ENCODE measurements around the gene PDE8B. TPM values are rescaled to one million over a fixed set of nuclear protein-coding genes. Genes with fewer than 3 reads are reported as not detected.

PDE8B gene
- total RNA-seq, 3 donors from 2014 or later = 4.9 to 57.1 (median 8.6) TPM

- H3K36me3 ChIP-seq = no peaks in the 10 kb centered on the region
- no peak for DNase-seq (ENCODE audit: low spot score in 2 of 2)
- no peaks in the 10 kb centered on the region for H3K27me3 ChIP-seq
- intact Hi-C loops (cut with DNase I; ENCODE audit: low total_unique reads) = no loop called here
- no peaks in the 10 kb centered on the region for H3K9me3 ChIP-seq
- no peak overlapping the region for H3K27ac ChIP-seq
- H3K4me1 ChIP-seq = no peaks in the 10 kb centered on the region
- no peak for TF ChIP-seq POLR2AphosphoS5 (IDR thresholded peaks at IDR 0.05)
- peak overlapping the region; percentile 45 to 88 (median 63) for H3K4me3 ChIP-seq
Measured at GRCh38 chr5:77210964-77211690, 647 bp downstream of the PDE8B start.

- Histone ChIP-seq H3K27ac (no peak overlapping the region), H3K36me3 (no peaks in the 10 kb centered on the region), H3K4me1 (no peaks in the 10 kb centered on the region), H3K4me3 (peak overlapping the region; percentile 45 to 88 (median 63)), H3K27me3 (no peaks in the 10 kb centered on the region), H3K9me3 (no peaks in the 10 kb centered on the region)
- TF ChIP-seq CTCF (IDR thresholded peaks at IDR 0.05) (no peak), POLR2A (IDR thresholded peaks at IDR 0.05) (no peak), POLR2AphosphoS5 (IDR thresholded peaks at IDR 0.05) (no peak)
- intact Hi-C loops (cut with DNase I; ENCODE audit: low total_unique reads) = no loop called here
- no peak for DNase-seq (ENCODE audit: low spot score in 2 of 2)
Measured at GRCh38 chr5:77211691-77212047, 1.2 kb downstream of the PDE8B start.

GRCh38 chr5:77213601-77214000 lies 3.1 kb downstream of the PDE8B start:
- DNase-seq (ENCODE audit: low spot score in 2 of 2) = no peak
- Histone ChIP-seq H3K4me1 (no peaks in the 10 kb centered on the region), H3K27me3 (no peaks in the 10 kb centered on the region), H3K27ac (no peak overlapping the region), H3K9me3 (no peaks in the 10 kb centered on the region), H3K36me3 (no peaks in the 10 kb centered on the region), H3K4me3 (no peak overlapping the region)
- TF ChIP-seq POLR2AphosphoS5 (IDR thresholded peaks at IDR 0.05) (no peak), CTCF (IDR thresholded peaks at IDR 0.05) (no peak), POLR2A (IDR thresholded peaks at IDR 0.05) (no peak)
- intact Hi-C loops (cut with DNase I; ENCODE audit: low total_unique reads) = no loop called here

- H3K27me3 ChIP-seq = no peaks in the 10 kb centered on the region
- no peaks in the 10 kb centered on the region for H3K36me3 ChIP-seq
- no peaks in the 10 kb centered on the region for H3K4me1 ChIP-seq
- H3K27ac ChIP-seq = no peak overlapping the region
- no peaks in the 10 kb centered on the region for H3K9me3 ChIP-seq
- no peak for TF ChIP-seq POLR2A (IDR thresholded peaks at IDR 0.05)
- TF ChIP-seq POLR2AphosphoS5 (IDR thresholded peaks at IDR 0.05) = no peak
- TF ChIP-seq CTCF (IDR thresholded peaks at IDR 0.05) = no peak
- intact Hi-C loops (cut with DNase I; ENCODE audit: low total_unique reads) = no loop called here
- no peak for DNase-seq (ENCODE audit: low spot score in 2 of 2)
- H3K4me3 ChIP-seq = no peak overlapping the region
Measured at GRCh38 chr5:77214151-77214550, 3.7 kb downstream of the PDE8B start.

DNA sequence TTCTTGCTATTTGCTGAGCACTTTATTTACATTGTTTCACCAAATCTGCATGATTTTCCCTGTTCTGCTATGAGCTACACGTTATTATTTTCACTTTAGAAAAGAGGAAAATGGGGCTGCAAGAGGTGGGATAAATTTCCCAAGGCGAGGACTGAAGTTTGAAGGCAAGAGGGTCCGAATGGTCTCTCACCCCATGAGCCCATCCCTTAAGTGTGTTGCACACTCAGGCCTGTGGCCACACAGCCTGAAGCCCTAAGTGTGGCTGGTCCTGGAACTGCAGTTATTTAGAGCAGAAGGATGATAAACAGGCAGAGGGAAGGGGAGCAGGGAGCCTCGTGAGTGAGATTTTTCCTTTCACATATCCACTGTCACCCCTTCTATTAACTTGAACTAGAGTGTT lies 7.8 kb downstream of the PDE8B start:
- DNase-seq (ENCODE audit: low spot score in 2 of 2) = no peak
- Histone ChIP-seq H3K9me3 (no peaks in the 10 kb centered on the region), H3K27me3 (no peaks in the 10 kb centered on the region), H3K4me1 (no peaks in the 10 kb centered on the region), H3K4me3 (no peak overlapping the region), H3K27ac (no peak overlapping the region), H3K36me3 (no peaks in the 10 kb centered on the region)
- intact Hi-C loops (cut with DNase I; ENCODE audit: low total_unique reads) = no loop called here
- TF ChIP-seq CTCF (IDR thresholded peaks at IDR 0.05) (no peak), POLR2A (IDR thresholded peaks at IDR 0.05) (no peak), POLR2AphosphoS5 (IDR thresholded peaks at IDR 0.05) (no peak)
